BLaER1 treated with 17β-estradiol and CSF1 and Interleukin-3, amounts not matched to agents 10 nM and 100 nM (cell line): ENCODE results near the gene CSMD2.
"Not testable (repeated sequence)": the region's sequence is repeated elsewhere in the genome, so short reads cannot be mapped to it uniquely, and the experiment has no call there.

Source experiments
- H3K27ac ChIP-seq, 11 experiments: shearing (Covaris generic); formaldehyde crosslinking; 2 replicates each; pipeline ENCODE4 v1.8.1; 2022
- H3K27me3 ChIP-seq, 11 experiments: shearing (Covaris generic); formaldehyde crosslinking; 2 replicates each; pipeline ENCODE4 v1.8.1; 2022
- H3K36me3 ChIP-seq, 11 experiments: shearing (Covaris generic); formaldehyde crosslinking; 2 replicates each; pipeline ENCODE4 v1.8.1; 2022
- H3K4me1 ChIP-seq, 10 experiments: shearing (Covaris generic); formaldehyde crosslinking; 2 replicates each; pipeline ENCODE4 v1.8.1; 2022
- H3K4me2 ChIP-seq, 11 experiments: shearing (Covaris generic); formaldehyde crosslinking; 2 replicates each; pipeline ENCODE4 v1.8.1; 2022
- H3K4me3 ChIP-seq, 10 experiments: shearing (Covaris generic); formaldehyde crosslinking; 2 replicates each; pipeline ENCODE4 v1.8.1; 2022
- H3K9ac ChIP-seq, 11 experiments: shearing (Covaris generic); formaldehyde crosslinking; 2 replicates each; pipeline ENCODE4 v1.8.1; 2022
- H3K9me3 ChIP-seq, 11 experiments: shearing (Covaris generic); formaldehyde crosslinking; replicated peaks in 1 of 11; 2 replicates each; pipeline ENCODE4 v1.8.1; 2022
- H4K20me1 ChIP-seq, 11 experiments: shearing (Covaris generic); formaldehyde crosslinking; 2 replicates each; pipeline ENCODE4 v1.8.1; 2022
- Cebpa-rat ChIP-seq, 11 experiments: shearing (Covaris generic); IDR thresholded peaks; 2 replicates each; pipeline ENCODE4 v1.8.1; 2022

Gene CSMD2

DNA sequence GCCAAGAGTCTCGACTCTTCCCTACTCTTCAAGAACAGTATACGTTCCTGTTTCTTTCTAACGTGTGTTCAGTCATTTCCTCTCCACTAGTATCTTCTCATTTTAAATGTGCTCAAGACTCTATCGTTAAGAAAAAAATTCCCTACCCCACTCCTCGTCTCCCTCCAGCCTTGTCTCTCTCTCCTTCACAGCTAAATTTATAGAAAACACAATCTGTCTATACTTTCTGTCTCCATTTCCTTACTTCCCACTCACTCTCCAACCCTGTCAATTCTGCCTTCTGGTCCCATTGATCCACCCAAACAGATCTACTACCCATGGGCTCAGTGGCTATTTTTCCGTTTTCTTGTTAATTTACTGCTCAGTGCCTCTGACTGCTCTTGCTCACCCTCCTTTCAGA lies 75.3 kb downstream of the CSMD2 start:
- H3K27ac ChIP-seq = no peak overlapping the region
- no peaks in the 10 kb centered on the region for H3K27me3 ChIP-seq
- no peak overlapping the region for H3K9ac ChIP-seq
- no peak overlapping the region for H3K4me2 ChIP-seq
- no peaks in the 10 kb centered on the region for H4K20me1 ChIP-seq
- TF ChIP-seq Cebpa-rat (IDR thresholded peaks at IDR 0.05) = no peak
- no peaks in the 10 kb centered on the region for H3K36me3 ChIP-seq
- no peak overlapping the region for H3K4me3 ChIP-seq
- no peaks in the 10 kb centered on the region for H3K9me3 ChIP-seq
- no peaks in the 10 kb centered on the region for H3K4me1 ChIP-seq

DNA sequence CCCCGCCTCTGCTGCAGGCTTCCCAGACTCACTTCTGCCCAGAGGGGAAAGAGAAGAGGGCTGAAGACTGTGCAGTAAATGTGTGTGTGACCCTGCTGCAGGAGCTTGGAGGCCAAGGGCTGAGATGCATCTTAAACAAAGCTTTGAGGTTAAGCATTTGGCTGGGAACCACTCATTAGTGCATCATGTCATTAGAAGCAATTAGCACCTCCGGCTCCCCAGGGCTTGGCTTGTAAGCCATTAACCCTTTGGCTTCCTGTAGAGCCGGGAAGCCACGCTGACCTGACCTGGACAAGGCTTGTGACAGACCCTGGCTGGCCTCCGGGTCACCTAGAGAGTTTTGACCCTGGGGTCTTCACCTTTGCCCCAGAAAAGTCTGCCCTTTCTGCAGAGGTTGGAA lies 77.0 kb downstream of the CSMD2 start:
- H3K4me3 ChIP-seq = no peak overlapping the region
- no peaks in the 10 kb centered on the region for H3K36me3 ChIP-seq
- H3K4me1 ChIP-seq = no peaks in the 10 kb centered on the region
- H3K9ac ChIP-seq = no peak overlapping the region
- H3K9me3 ChIP-seq = peaks cover 4 to 9% (median 7%) of the 10 kb centered on the region in 11 experiments; a peak in 18 of 22 replicates
- TF ChIP-seq Cebpa-rat (IDR thresholded peaks at IDR 0.05) = no peak
- H3K27ac ChIP-seq = no peak overlapping the region
- H3K4me2 ChIP-seq = no peak overlapping the region
- no peaks in the 10 kb centered on the region for H4K20me1 ChIP-seq
- H3K27me3 ChIP-seq = no peaks in the 10 kb centered on the region

DNA sequence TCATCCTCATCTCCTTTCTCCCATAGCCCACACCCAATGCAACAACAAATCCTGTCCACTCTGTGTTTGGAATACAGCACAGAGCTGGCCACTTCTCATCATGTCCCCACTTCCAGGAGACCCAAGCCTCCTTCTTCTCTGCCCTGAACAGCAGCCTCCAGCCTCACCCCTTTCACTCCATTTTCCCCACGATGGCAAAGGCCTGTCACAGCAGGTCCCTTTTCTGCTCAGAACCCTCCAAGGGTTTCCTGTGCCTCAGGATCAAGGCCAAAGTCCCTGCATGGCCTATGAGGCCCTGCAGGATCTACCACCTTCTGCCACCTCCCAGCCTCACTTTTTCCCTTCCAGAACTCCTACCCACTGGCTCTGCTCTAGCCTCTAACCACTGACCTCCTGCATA lies 78.5 kb downstream of the CSMD2 start:
- Histone ChIP-seq H4K20me1 (no peaks in the 10 kb centered on the region), H3K9ac (no peak overlapping the region), H3K27me3 (no peaks in the 10 kb centered on the region), H3K36me3 (no peaks in the 10 kb centered on the region), H3K4me1 (no peaks in the 10 kb centered on the region), H3K4me3 (no peak overlapping the region), H3K4me2 (no peak overlapping the region), H3K9me3 (peaks cover 10 to 18% (median 16%) of the 10 kb centered on the region in 11 experiments), H3K27ac (no peak overlapping the region)
- no peak for TF ChIP-seq Cebpa-rat (IDR thresholded peaks at IDR 0.05)

DNA sequence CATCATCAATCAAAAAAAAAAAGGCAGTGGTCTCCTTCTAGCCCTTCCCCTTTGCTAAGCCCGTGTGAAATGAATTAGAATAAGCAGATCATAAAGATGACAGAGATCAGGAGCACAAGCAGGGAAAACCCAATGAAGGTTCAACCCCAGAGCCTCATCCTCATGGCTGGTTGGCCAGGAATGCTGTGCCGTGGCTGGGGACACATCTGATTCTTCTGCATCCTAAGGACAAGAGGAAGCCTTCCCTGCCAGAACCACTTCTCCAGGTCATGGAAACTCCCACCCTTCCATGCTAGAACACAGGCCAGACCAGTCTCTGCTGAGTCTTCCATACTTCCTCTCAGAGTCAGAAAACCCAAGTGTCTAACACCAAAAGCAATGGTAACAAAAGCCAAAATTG lies 81.1 kb downstream of the CSMD2 start:
- Histone ChIP-seq H3K27me3 (no peaks in the 10 kb centered on the region), H3K4me2 (no peak overlapping the region), H3K9ac (no peak overlapping the region), H3K4me1 (no peaks in the 10 kb centered on the region), H3K27ac (no peak overlapping the region), H4K20me1 (no peaks in the 10 kb centered on the region), H3K9me3 (peaks cover 20 to 35% (median 26%) of the 10 kb centered on the region in 11 experiments), H3K4me3 (no peak overlapping the region), H3K36me3 (no peaks in the 10 kb centered on the region)
- TF ChIP-seq Cebpa-rat (IDR thresholded peaks at IDR 0.05) = no peak

DNA sequence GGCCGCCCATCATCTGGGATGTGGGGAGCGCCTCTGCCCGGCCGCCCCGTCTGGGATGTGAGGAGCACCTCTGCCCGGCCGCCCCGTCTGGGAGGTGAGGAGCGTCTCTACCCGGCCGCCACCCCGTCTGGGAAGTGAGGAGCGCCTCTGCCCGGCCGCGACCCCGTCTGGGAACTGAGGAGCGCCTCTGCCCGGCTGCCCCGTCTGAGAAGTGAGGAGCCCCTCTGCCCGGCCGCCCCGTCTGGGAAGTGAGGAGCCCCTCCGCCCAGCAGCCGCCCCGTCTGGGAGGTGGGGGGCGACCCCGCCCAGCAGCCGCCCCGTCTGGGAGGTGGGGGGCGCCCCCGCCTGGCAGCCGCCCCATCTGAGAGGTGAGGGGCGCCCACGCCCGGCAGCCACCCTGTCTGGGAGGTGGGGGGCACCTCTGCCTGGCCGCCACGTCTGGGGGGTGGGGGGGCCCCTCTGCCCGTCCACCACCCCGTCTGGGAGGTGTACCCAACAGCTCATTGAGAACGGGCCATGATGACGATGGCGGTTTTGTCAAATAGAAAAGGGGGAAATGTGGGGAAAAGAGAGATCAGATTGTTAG lies 82.9 kb downstream of the CSMD2 start:
- not testable (repeated sequence) for H3K27me3 ChIP-seq, H3K4me3 ChIP-seq

DNA sequence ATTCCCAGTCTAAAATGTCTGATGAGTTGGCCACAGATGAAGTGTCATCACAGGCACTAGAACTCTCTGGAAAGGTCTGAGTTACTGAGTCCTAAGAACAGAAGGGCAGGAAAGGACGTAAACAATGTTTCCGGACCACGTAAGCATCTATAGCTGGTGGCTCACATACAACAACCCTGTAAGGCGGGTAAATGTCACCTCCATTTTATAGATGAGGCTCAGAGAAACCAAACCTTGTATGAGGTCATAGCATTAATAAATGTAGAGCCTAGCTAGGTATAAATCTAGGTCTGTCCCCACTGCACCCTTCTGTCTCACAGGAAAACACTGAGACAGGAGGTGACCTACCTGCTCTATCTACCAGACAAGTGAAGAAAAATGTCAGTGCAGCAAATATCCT lies 86.6 kb downstream of the CSMD2 start:
- Histone ChIP-seq H3K4me2 (no peak overlapping the region), H3K9me3 (peaks cover 14 to 29% (median 19%) of the 10 kb centered on the region in 11 experiments), H3K4me3 (no peak overlapping the region), H4K20me1 (no peaks in the 10 kb centered on the region), H3K27ac (no peak overlapping the region), H3K4me1 (peaks cover 0 to 7% (median 0%) of the 10 kb centered on the region in 10 experiments; a peak in 2 of 20 replicates), H3K27me3 (no peaks in the 10 kb centered on the region), H3K9ac (no peak overlapping the region), H3K36me3 (no peaks in the 10 kb centered on the region)
- TF ChIP-seq Cebpa-rat (IDR thresholded peaks at IDR 0.05) = no peak

More for the DNA sequence above, 82.9 kb downstream of the CSMD2 start:
- H3K27ac ChIP-seq, H3K4me1 ChIP-seq, H3K36me3 ChIP-seq, H3K9ac ChIP-seq, H3K4me2 ChIP-seq, H4K20me1 ChIP-seq: not testable (repeated sequence)
- peaks cover 20 to 35% (median 26%) of the 10 kb centered on the region in 11 experiments for H3K9me3 ChIP-seq

DNA sequence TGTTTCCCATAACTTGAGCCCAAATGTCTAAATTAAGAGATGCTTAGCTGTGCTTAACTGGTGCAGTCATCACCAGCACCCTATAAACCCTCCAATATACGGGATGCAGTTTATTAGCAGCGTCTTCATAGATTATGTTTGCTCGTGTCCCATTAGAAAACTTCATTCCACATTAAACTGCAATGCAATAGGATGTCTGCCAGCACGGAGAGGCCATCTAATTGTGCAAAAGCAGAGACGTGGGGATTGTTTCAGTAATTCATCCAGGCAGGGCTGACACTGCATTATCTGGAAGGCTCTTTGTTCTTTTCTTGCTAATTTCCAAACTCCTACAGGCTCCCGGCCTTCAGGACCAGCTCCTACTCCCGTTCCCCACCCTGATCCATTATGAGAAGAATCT lies 89.5 kb downstream of the CSMD2 start:
- Histone ChIP-seq H4K20me1 (no peaks in the 10 kb centered on the region), H3K27ac (no peak overlapping the region), H3K4me2 (no peak overlapping the region), H3K36me3 (no peaks in the 10 kb centered on the region), H3K4me1 (peaks cover 0 to 7% (median 0%) of the 10 kb centered on the region in 10 experiments; a peak in 2 of 20 replicates), H3K9ac (no peak overlapping the region), H3K4me3 (no peak overlapping the region), H3K9me3 (peaks cover 0 to 10% (median 4%) of the 10 kb centered on the region in 11 experiments; a peak in 11 of 22 replicates), H3K27me3 (no peaks in the 10 kb centered on the region)
- no peak for TF ChIP-seq Cebpa-rat (IDR thresholded peaks at IDR 0.05)

DNA sequence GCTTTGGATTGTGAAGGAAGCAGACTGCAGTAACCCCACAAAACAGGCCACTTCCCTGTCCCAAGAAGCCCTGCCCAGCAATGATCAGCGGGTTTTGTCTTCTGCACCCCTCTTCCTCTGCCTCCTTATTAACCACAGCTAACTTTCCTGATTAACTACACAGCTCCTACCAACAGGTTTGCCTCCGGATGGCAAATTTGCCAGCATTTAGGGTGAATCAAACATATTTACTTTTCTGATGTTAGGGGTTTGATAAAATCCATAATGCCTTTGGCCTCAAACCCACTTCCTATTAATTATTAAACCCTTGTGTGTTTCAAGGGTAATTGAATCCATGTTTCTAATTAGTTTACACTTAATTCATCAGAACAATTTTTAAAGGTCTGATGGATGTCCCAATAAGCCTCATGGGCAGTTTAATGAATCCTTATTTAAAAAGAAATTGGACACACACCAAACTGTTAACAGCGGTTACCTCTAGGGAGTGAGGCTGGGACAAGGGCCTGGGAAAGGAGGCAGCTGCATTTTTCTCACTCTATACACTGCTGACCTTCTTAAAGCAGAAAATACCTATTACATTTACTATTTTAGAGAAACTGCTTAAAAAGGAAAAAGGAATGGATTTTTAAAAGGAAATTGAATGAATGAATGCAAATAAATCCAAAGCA lies 91.9 kb downstream of the CSMD2 start:
- Histone ChIP-seq H3K27me3 (no peaks in the 10 kb centered on the region), H3K9ac (no peak overlapping the region), H4K20me1 (no peaks in the 10 kb centered on the region), H3K4me2 (no peak overlapping the region), H3K27ac (no peak overlapping the region), H3K4me3 (no peak overlapping the region), H3K36me3 (no peaks in the 10 kb centered on the region), H3K4me1 (peaks cover 0 to 7% (median 0%) of the 10 kb centered on the region in 10 experiments; a peak in 2 of 20 replicates), H3K9me3 (peaks cover 0 to 11% (median 7%) of the 10 kb centered on the region in 11 experiments; a peak in 10 of 22 replicates)
- TF ChIP-seq Cebpa-rat (IDR thresholded peaks at IDR 0.05) = no peak

DNA sequence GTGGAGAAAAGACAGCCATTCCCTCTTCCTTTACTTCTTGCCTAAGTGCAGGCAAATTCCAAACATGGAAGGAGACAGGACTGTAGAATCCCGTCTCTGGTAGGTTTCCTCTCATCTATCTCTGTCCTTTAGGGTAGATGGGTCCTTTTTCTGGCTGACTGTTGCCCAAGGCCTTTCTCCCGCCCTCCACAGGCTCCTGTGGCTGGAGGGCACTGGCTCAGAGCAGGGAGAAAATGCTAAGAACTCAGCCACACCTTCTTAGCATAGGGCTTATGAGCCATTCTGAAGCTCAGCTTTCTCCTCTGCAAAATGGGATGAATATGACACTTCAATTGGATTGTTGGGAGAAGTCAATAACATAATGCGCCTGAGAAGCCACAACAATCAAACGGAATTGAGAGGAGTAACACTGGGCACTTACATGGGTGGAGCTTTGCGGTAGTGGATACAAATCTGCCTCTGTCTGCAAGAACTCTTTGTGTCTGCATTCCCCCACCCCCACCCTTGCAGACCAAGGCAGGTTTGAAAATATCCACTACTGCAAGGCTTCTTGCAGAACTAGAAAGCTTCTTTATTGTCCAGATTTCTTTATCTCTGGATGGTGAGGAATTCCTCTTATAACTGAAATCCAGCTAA lies 94.7 kb downstream of the CSMD2 start:
- Histone ChIP-seq H3K4me3 (no peak overlapping the region), H3K27ac (no peak overlapping the region), H3K36me3 (no peaks in the 10 kb centered on the region), H3K4me2 (no peak overlapping the region), H3K27me3 (no peaks in the 10 kb centered on the region), H3K9ac (no peak overlapping the region), H3K4me1 (no peaks in the 10 kb centered on the region), H3K9me3 (peaks cover 0 to 11% (median 7%) of the 10 kb centered on the region in 11 experiments; a peak in 10 of 22 replicates), H4K20me1 (no peaks in the 10 kb centered on the region)
- TF ChIP-seq Cebpa-rat (IDR thresholded peaks at IDR 0.05) = no peak
